ENCODE data around the gene CNTNAP2. TPM values are rescaled to one million over a fixed set of nuclear protein-coding genes. Genes with fewer than 3 reads are reported as not detected.
A peak's percentile ranks its signal among the peaks of the same experiment; 100 is the strongest.

CNTNAP2 gene
- total RNA-seq, 1 experiment from 2014 or later = 64.5 TPM

GRCh38 chr7:147079083-147079482, 962.5 kb downstream of the CNTNAP2 start:
- TF ChIP-seq CTCF (conservative IDR thresholded peaks at IDR 0.05) = peak; percentile 58; the same call in 2 of the 3 replicates
- no peak overlapping the region for H4K91ac ChIP-seq (ENCODE audit: insufficient read length, low read depth, low read length)

More at GRCh38 chr7:147079083-147079482, 962.5 kb downstream of the CNTNAP2 start:
- Histone ChIP-seq H4K8ac (replicated peaks; ENCODE audit: insufficient read length, low read depth, low read length) (no peak overlapping the region), H3K14ac (ENCODE audit: insufficient read depth, low read length) (no peak overlapping the region), H3K79me2 (ENCODE audit: insufficient read depth, low read length) (no peaks in the 10 kb centered on the region), H2BK120ac (ENCODE audit: low read depth, low read length, poor library complexity, severe bottlenecking) (no peak overlapping the region), H4K5ac (ENCODE audit: insufficient read length, low read depth, low read length) (no peak overlapping the region), H3K9ac (ENCODE audit: extremely low read depth, insufficient read length, low read length) (no peak overlapping the region), H2BK15ac (ENCODE audit: low read depth, low read length) (no peak overlapping the region), H2BK5ac (ENCODE audit: insufficient read length, low read length) (no peak overlapping the region), H3K27ac (ENCODE audit: insufficient read length, low read depth, low read length) (no peak overlapping the region), H3K4me1 (ENCODE audit: insufficient read depth, low read length) (no peaks in the 10 kb centered on the region), H3K18ac (ENCODE audit: insufficient read length, low read depth, low read length) (no peak overlapping the region), H3K23ac (ENCODE audit: insufficient read length, low read depth, low read length) (no peak overlapping the region), H2AK5ac (ENCODE audit: insufficient read length, low read length) (no peak overlapping the region), H3K79me1 (ENCODE audit: insufficient read depth, low read depth, low read length, poor library complexity, severe bottlenecking) (no peaks in the 10 kb centered on the region), H3K9me3 (ENCODE audit: control insufficient read depth, low read depth, low read length) (no peaks in the 10 kb centered on the region), H3T11ph (ENCODE audit: low read length) (no peak overlapping the region), H3K4me2 (ENCODE audit: insufficient read depth, insufficient read length, low read length) (no peak overlapping the region), H2BK12ac (ENCODE audit: insufficient read length, low read depth, low read length) (no peak overlapping the region), H3K56ac (ENCODE audit: insufficient read length, low read depth, low read length) (no peak overlapping the region), H3K23me2 (ENCODE audit: insufficient read length, low read depth, low read length, poor library complexity, severe bottlenecking) (no peaks in the 10 kb centered on the region), H4K20me1 (ENCODE audit: control insufficient read depth, insufficient read depth, insufficient read length) (no peaks in the 10 kb centered on the region), H2AFZ (ENCODE audit: low read length) (no peak overlapping the region), H3K27me3 (ENCODE audit: insufficient read depth, low read length) (no peaks in the 10 kb centered on the region), H3K4ac (ENCODE audit: low read depth, low read length) (no peak overlapping the region), H2BK20ac (ENCODE audit: low read depth, low read length, poor library complexity, severe bottlenecking) (no peak overlapping the region)
- H3K4me3 Mint-ChIP-seq = no peak overlapping the region
- peaks cover 0 to 4% of the 10 kb centered on the region in 2 experiments; a peak in 1 of 5 replicates for H3K9me3 Mint-ChIP-seq
- no peak for DNase-seq
- WGBS (ENCODE audit: extremely low coverage, insufficient read length, low lambda C conversion rate) = no CpG with 5 or more reads among the region's 5 CpGs
- no peak overlapping the region for H3K27ac Mint-ChIP-seq
- no peaks in the 10 kb centered on the region for H3K36me3 Mint-ChIP-seq (ENCODE audit: insufficient read depth in 1 of 3, low read depth in 3 of 3)
- no peaks in the 10 kb centered on the region for H3K27me3 Mint-ChIP-seq (ENCODE audit: low read depth)
- no peaks in the 10 kb centered on the region for H3K4me1 Mint-ChIP-seq
